ENCODE measurements around the gene RPL23. TPM values are rescaled to one million over a fixed set of nuclear protein-coding genes. Genes with fewer than 3 reads are reported as not detected.

Gene RPL23
- total and polyA plus RNA-seq, 9 of the 15 experiments (the other 6 are each of a cell fraction or from before 2014, with no cell fraction given): 1,745 to 3,667 (median 3,096) TPM

DNA sequence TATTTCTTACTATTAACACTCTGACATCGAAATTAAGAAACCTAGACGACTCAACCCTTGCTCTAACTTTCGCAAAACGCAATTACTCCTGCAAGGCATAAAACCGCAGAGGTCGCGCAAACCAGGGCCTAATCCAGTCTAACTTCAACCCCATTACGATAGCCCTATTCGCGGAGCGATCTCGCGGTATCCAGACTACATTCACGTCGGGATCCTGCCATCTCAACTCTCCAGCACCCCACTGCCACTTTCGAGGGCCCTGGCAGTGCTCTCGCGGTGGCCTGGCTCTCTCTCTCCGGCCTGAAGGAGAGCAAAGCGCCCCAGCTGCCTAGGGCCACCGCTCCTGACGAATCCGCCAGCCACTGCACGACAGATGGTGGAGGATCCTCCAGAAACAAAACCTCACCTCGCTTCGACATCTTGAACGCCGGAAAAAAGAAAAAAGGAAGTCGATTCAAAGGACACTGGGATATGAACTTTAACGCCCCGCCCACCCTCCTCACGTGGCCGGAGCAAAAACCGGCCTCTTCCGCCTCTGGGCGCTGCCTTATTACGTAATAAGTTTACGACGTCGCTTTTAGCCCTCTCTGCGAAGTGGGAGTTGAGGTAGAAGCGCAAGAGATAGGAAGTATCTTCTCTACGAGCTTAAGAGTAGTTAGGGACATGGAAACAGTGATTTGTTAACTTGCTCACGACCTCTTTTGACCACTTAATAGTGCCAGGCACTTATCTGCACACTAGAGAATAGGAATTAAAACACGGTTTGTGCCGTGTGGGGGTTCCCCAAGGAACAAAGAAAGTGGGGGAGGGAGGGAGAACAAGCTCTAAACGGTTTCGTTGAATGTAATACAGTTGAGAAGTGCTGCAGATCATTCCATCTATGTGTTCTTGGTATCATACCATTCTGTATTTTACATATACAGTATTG is at the start of gene RPL23 (continued):
- 0 out of 2 replicates have a peak, but pooled peaks have one; percentile 37 for TF ChIP-seq ZNF695 (CRISPR knock-in tag; IDR thresholded peaks at IDR 0.05)
- TF ChIP-seq, protein P1, sequence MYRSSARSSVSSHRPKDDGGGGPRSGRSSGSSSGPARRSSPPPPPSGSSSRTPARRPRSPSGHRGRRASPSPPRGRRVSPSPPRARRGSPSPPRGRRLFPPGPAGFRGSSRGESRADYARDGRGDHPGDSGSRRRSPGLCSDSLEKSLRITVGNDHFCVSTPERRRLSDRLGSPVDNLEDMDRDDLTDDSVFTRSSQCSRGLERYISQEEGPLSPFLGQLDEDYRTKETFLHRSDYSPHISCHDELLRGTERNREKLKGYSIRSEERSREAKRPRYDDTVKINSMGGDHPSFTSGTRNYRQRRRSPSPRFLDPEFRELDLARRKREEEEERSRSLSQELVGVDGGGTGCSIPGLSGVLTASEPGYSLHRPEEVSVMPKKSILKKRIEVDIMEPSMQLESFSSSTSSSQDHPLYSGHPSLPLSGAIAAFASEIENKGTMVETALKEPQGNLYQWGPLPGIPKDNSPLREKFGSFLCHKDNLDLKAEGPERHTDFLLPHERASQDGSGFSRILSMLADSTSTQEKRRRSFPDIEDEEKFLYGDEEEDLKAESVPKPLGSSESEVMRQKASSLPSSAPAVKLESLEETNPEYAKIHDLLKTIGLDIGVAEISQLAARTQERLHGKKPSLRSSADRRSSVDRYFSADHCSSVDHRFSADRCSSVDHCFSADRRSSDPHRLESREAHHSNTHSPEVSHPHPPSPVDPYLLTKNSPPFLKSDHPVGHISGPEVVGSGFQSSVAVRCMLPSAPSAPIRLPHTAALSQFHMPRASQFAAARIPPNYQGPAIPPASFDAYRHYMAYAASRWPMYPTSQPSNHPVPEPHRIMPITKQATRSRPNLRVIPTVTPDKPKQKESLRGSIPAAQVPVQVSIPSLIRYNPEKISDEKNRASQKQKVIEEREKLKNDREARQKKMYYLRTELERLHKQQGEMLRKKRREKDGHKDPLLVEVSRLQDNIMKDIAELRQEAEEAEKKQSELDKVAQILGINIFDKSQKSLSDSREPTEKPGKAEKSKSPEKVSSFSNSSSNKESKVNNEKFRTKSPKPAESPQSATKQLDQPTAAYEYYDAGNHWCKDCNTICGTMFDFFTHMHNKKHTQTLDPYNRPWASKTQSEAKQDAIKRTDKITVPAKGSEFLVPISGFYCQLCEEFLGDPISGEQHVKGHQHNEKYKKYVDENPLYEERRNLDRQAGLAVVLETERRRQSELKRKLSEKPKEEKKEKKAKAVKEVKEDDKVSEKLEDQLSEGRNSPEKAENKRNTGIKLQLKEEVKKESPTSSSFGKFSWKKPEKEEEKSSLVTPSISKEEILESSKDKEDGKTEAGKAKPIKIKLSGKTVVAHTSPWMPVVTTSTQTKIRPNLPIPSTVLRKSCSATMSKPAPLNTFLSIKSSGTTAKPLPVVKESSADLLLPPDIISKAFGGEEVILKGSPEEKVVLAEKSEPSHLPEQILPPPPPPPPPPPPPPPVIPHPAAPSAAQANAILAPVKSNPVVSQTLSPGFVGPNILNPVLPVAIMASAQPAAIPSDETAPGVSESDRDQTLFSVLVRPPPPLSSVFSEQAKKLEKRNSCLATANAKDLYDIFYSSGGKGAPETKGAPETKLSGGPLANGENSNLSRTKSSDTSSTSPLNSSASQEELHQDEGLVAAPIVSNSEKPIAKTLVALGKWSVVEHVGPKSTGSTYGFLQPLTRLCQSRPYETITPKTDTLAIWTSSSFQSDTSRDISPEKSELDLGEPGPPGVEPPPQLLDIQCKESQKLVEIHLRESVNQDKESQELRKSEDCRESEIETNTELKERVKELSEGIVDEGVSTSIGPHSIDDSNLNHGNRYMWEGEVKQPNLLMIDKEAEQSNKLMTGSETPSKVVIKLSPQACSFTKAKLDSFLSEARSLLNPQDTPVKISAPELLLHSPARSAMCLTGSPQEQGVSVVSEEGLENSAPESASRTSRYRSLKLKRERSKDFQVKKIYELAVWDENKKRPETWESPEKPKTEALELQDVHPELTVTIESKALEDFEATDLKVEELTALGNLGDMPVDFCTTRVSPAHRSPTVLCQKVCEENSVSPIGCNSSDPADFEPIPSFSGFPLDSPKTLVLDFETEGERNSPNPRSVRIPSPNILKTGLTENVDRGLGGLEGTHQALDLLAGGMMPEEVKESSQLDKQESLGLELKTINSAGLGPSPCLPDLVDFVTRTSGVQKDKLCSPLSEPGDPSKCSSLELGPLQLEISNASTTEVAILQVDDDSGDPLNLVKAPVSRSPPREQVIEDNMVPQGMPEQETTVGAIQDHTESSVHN (IDR thresholded peaks at IDR 0.05; ENCODE audit: borderline replicate concordance in 1 of 2, low read depth in 1 of 2): peak in 1 of 2 experiments; percentile 84; a peak in 2 of 4 replicates
- no peak for TF ChIP-seq ZNF444 (CRISPR knock-in tag; IDR thresholded peaks at IDR 0.05)
- TF ChIP-seq, protein P2, sequence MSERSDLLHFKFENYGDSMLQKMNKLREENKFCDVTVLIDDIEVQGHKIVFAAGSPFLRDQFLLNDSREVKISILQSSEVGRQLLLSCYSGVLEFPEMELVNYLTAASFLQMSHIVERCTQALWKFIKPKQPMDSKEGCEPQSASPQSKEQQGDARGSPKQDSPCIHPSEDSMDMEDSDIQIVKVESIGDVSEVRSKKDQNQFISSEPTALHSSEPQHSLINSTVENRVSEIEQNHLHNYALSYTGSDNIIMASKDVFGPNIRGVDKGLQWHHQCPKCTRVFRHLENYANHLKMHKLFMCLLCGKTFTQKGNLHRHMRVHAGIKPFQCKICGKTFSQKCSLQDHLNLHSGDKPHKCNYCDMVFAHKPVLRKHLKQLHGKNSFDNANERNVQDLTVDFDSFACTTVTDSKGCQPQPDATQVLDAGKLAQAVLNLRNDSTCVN (CRISPR knock-in tag; IDR thresholded peaks at IDR 0.05): 0 out of 2 replicates have a peak, but pooled peaks have one; percentile 21
- no peak for TF ChIP-seq U2AF1 (optimal IDR thresholded peaks at IDR 0.05; ENCODE audit: low read depth, low read length)
- TF ChIP-seq HCFC1 (IDR thresholded peaks at IDR 0.05; ENCODE audit: low read depth, low read length): peak; percentile 83
- TF ChIP-seq ETV1 (tag; conservative IDR thresholded peaks at IDR 0.05; ENCODE audit: low read depth): peak; percentile 79
- TF ChIP-seq PML (IDR thresholded peaks at IDR 0.05; ENCODE audit: low read length): peak; percentile 88
- TF ChIP-seq, protein P3, sequence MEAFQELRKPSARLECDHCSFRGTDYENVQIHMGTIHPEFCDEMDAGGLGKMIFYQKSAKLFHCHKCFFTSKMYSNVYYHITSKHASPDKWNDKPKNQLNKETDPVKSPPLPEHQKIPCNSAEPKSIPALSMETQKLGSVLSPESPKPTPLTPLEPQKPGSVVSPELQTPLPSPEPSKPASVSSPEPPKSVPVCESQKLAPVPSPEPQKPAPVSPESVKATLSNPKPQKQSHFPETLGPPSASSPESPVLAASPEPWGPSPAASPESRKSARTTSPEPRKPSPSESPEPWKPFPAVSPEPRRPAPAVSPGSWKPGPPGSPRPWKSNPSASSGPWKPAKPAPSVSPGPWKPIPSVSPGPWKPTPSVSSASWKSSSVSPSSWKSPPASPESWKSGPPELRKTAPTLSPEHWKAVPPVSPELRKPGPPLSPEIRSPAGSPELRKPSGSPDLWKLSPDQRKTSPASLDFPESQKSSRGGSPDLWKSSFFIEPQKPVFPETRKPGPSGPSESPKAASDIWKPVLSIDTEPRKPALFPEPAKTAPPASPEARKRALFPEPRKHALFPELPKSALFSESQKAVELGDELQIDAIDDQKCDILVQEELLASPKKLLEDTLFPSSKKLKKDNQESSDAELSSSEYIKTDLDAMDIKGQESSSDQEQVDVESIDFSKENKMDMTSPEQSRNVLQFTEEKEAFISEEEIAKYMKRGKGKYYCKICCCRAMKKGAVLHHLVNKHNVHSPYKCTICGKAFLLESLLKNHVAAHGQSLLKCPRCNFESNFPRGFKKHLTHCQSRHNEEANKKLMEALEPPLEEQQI (IDR thresholded peaks at IDR 0.05): peak; percentile 75; the same call in 1 of the 2 replicates
- peak; percentile 95 for TF ChIP-seq PHF20 (IDR thresholded peaks at IDR 0.05; ENCODE audit: partially characterized antibody)
- peak in 1 of 2 experiments; percentile 75; a peak in 3 of 4 replicates for TF ChIP-seq ARNT (IDR thresholded peaks at IDR 0.05)
- peak; percentile 70; the same call in 1 of the 2 replicates for TF ChIP-seq KHSRP (IDR thresholded peaks at IDR 0.05)
- no peak for TF ChIP-seq BCL6 (CRISPR knock-in tag; IDR thresholded peaks at IDR 0.05)
- TF ChIP-seq CC2D1A (IDR thresholded peaks at IDR 0.05): no peak; the same call in 1 of the 2 replicates
- no peak for TF ChIP-seq TSC22D4 (tag; IDR thresholded peaks at IDR 0.05)
- TF ChIP-seq ZNF75A (CRISPR knock-in tag; IDR thresholded peaks at IDR 0.05): no peak
